Measurements from ENCODE around the gene SYT9.

Gene SYT9

DNA sequence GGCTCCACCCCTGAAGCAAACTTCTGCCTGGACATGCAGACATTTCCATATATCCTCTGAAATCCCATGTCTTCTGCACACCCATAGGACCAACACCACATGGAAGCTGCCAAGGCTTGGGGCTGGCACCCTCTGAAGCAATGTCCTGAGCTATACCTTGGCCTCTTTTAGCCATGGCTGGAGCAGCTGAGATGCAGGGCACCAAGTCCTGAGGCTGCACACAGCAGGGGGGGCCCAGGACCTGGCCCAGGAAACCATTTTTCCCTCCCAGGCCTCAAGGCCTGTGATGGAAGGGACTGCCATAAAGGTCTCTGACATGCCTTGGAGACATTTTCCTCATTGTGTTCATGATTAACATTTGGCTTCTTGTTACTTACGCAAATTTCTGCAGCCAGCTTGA is 34.5 kb downstream of the SYT9 start:
- H3K4me3 ChIP-seq, result no peak overlapping the region
- TF ChIP-seq, protein P1, sequence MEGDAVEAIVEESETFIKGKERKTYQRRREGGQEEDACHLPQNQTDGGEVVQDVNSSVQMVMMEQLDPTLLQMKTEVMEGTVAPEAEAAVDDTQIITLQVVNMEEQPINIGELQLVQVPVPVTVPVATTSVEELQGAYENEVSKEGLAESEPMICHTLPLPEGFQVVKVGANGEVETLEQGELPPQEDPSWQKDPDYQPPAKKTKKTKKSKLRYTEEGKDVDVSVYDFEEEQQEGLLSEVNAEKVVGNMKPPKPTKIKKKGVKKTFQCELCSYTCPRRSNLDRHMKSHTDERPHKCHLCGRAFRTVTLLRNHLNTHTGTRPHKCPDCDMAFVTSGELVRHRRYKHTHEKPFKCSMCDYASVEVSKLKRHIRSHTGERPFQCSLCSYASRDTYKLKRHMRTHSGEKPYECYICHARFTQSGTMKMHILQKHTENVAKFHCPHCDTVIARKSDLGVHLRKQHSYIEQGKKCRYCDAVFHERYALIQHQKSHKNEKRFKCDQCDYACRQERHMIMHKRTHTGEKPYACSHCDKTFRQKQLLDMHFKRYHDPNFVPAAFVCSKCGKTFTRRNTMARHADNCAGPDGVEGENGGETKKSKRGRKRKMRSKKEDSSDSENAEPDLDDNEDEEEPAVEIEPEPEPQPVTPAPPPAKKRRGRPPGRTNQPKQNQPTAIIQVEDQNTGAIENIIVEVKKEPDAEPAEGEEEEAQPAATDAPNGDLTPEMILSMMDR (IDR thresholded peaks at IDR 0.05), result no peak
- intact Hi-C loops (cut with DNase I; ENCODE audit: low total_unique reads), result no loop called here
- H3K27me3 ChIP-seq, result no peaks in the 10 kb centered on the region
- H3K27ac ChIP-seq, result no peak overlapping the region
- H3K4me1 ChIP-seq, result no peaks in the 10 kb centered on the region
- H3K9me3 ChIP-seq, result peaks cover 0 to 7% (median 0%) of the 10 kb centered on the region in 3 donors
- H3K36me3 ChIP-seq, result no peaks in the 10 kb centered on the region
- DNase-seq, result no peak

DNA sequence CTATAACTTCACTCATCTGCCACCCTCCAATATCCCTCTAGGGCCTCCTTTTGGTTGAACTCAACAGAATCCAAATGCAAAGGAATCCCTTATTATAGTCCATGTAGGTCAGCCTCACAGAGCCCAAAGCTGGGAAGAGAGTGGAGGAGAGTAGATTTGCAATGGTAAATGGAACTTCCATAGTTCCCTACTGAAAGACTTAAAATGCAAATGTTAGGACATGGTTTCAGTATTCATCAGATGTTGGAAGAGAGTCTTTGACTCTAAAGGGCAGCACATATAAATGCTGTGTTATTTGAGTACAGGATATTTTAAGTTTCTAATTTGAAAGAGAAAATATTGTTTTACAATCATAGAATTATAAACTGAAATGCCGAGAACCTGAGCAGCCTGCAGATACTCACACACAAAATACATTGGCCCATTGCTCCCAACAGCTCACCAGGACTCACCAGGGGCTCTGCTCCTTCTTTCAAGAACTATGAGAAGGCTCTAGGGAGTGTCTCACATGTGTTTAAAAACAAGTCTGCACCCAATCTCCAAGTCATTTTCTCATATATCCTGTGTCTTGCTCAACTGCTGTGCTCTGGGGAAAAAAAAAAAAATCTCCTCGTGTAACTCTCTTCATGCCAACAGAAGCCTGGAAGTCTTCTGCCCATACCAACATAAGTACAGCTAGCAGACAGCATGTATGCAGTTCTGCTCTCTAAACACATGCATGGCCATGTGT is 39.6 kb downstream of the SYT9 start:
- intact Hi-C loops (cut with DNase I; ENCODE audit: low total_unique reads), result no loop called here
- TF ChIP-seq, protein P1 (IDR thresholded peaks at IDR 0.05), result no peak

DNA sequence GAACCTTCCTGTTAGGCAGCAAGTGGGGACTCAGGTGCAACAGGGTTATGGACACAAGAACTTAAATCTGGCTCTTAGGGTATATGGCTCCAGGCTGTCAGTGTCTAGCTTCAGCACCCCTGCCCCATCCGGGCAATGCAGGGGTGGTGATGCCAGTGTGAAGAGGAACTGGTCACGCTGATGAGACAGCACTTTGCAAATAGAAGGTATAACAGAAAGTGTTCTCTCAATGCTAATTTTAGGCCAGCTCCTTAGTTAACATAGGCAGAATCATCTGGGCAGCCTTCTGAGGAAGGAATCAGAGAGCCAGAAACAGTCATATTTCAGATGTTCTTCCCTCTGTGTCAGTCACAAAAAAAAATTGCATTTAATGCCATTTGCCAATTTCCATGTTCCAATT is 41.2 kb downstream of the SYT9 start:
- Histone ChIP-seq H3K4me1 (no peaks in the 10 kb centered on the region), H3K27ac (no peak overlapping the region), H3K36me3 (no peaks in the 10 kb centered on the region), H3K9me3 (no peaks in the 10 kb centered on the region), H3K27me3 (no peaks in the 10 kb centered on the region), H3K4me3 (no peak overlapping the region)
- intact Hi-C loops (cut with DNase I; ENCODE audit: low total_unique reads), result no loop called here
- TF ChIP-seq, protein P1 (IDR thresholded peaks at IDR 0.05), result no peak
- DNase-seq, result no peak

More for the DNA sequence above, 39.6 kb downstream of the SYT9 start:
- no peaks in the 10 kb centered on the region for H3K4me1 ChIP-seq
- H3K36me3 ChIP-seq, result no peaks in the 10 kb centered on the region
- H3K27me3 ChIP-seq, result no peaks in the 10 kb centered on the region
- H3K9me3 ChIP-seq, result no peaks in the 10 kb centered on the region
- DNase-seq, result no peak
- no peak overlapping the region for H3K4me3 ChIP-seq
- H3K27ac ChIP-seq, result no peak overlapping the region

DNA sequence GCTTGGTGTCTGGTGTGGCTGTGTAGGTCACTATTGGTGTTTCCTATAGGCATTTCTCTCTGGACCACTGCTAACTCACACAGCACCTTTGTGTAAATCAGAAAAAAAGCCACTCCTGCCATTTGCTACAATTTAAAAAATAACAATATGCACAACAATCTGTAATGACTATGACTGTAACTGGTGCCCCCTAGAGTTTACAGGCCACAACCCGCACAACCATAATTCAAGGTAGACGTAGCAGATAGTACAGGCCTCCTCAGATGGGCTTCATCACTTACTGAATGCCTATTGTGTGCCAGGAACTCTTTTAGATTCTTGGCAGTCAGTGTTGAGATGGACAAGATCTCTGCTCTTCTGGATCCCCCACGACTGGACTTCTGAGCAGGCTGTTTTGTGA is 47.7 kb downstream of the SYT9 start:
- DNase-seq, result no peak
- intact Hi-C loops (cut with DNase I; ENCODE audit: low total_unique reads), result no loop called here
- H3K4me3 ChIP-seq, result no peak overlapping the region

DNA sequence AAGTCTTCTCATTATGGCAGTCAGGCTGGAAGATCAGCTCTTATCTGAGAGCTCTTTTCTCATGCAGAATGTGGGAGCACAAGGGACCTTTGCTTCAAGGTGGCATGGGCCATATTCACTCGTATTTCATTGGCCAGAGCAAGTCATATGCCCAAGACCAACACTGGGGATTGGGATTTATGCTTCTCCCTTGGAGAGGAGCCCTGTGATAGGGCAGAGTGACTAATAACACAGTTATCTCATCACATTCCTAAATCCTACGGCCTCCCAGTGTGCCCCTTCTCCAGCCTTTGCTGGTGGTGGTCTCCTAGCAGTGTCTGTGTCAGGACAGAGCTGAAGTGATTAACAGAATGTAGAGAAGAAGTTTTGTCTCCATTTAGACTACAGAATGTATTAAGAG is 48.6 kb downstream of the SYT9 start:
- no peaks in the 10 kb centered on the region for H3K36me3 ChIP-seq
- intact Hi-C loops (cut with DNase I; ENCODE audit: low total_unique reads), result no loop called here
- no peak overlapping the region for H3K4me3 ChIP-seq
- H3K9me3 ChIP-seq, result no peaks in the 10 kb centered on the region
- TF ChIP-seq, protein P1 (IDR thresholded peaks at IDR 0.05), result no peak
- no peaks in the 10 kb centered on the region for H3K27me3 ChIP-seq
- no peak for DNase-seq
- no peak overlapping the region for H3K27ac ChIP-seq
- no peaks in the 10 kb centered on the region for H3K4me1 ChIP-seq

More for the DNA sequence above, 47.7 kb downstream of the SYT9 start:
- no peaks in the 10 kb centered on the region for H3K9me3 ChIP-seq
- no peaks in the 10 kb centered on the region for H3K4me1 ChIP-seq
- no peak overlapping the region for H3K27ac ChIP-seq
- TF ChIP-seq, protein P1 (IDR thresholded peaks at IDR 0.05), result no peak
- no peaks in the 10 kb centered on the region for H3K27me3 ChIP-seq
- no peaks in the 10 kb centered on the region for H3K36me3 ChIP-seq

All from tibial artery (tissue), 4 donors.